Measurements from ENCODE around the gene GLIPR1L2. TPM values are rescaled to one million over a fixed set of nuclear protein-coding genes. Genes with fewer than 3 reads are reported as not detected.

Gene GLIPR1L2
- total and polyA plus RNA-seq, 10 of the 15 experiments (the other 5 are each of a cell fraction or from before 2014, with no cell fraction given) = 0.04 to 0.39 (median 0.09) TPM; not detected in 3

DNA sequence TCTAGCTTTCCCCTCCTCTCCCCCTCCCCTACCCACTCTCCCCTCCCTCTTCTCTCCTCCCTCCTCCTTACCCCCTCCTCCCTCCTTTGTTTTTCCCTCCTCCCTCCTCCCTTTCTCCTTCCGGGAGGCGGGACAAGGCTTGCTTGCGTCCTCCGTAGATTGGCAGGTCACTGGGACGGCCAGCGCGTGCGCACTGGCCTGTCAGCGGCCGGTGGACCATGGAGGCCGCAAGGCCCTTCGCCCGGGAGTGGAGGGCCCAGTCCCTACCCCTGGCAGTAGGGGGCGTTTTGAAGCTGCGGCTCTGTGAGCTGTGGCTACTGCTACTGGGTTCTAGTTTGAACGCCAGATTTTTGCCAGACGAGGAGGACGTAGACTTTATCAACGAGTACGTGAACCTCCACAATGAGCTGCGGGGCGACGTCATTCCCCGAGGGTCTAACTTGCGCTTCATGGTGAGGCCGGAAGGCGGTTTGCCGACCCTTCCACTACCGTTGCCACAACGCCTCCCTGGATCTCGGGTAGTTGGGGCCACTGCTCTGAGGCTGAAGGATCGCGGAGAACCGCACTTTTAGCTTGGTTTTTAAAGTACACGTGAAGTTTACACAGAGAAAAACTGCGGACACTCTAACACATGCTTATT is at the start of gene GLIPR1L2 (continued):
- TF ChIP-seq, protein P1, sequence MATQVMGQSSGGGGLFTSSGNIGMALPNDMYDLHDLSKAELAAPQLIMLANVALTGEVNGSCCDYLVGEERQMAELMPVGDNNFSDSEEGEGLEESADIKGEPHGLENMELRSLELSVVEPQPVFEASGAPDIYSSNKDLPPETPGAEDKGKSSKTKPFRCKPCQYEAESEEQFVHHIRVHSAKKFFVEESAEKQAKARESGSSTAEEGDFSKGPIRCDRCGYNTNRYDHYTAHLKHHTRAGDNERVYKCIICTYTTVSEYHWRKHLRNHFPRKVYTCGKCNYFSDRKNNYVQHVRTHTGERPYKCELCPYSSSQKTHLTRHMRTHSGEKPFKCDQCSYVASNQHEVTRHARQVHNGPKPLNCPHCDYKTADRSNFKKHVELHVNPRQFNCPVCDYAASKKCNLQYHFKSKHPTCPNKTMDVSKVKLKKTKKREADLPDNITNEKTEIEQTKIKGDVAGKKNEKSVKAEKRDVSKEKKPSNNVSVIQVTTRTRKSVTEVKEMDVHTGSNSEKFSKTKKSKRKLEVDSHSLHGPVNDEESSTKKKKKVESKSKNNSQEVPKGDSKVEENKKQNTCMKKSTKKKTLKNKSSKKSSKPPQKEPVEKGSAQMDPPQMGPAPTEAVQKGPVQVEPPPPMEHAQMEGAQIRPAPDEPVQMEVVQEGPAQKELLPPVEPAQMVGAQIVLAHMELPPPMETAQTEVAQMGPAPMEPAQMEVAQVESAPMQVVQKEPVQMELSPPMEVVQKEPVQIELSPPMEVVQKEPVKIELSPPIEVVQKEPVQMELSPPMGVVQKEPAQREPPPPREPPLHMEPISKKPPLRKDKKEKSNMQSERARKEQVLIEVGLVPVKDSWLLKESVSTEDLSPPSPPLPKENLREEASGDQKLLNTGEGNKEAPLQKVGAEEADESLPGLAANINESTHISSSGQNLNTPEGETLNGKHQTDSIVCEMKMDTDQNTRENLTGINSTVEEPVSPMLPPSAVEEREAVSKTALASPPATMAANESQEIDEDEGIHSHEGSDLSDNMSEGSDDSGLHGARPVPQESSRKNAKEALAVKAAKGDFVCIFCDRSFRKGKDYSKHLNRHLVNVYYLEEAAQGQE (IDR thresholded peaks at IDR 0.05; ENCODE audit: low read depth, low read length) = no peak
- TF ChIP-seq CHD2 (IDR thresholded peaks at IDR 0.05; ENCODE audit: borderline replicate concordance, low read depth, low read length) (0 out of 2 replicates have a peak, but pooled peaks have one; percentile 24), SP1 (IDR thresholded peaks at IDR 0.05; ENCODE audit: low read depth, low read length) (peak; percentile 3), ZNF217 (IDR thresholded peaks at IDR 0.05) (peak; percentile 26; the same call in 1 of the 2 replicates), RAD21 (IDR thresholded peaks at IDR 0.05; ENCODE audit: insufficient read depth, low read depth, low read length) (peak; percentile 57), NFXL1 (IDR thresholded peaks at IDR 0.05; ENCODE audit: borderline replicate concordance) (peak; percentile 96), JUNB (IDR thresholded peaks at IDR 0.05) (no peak), SMARCA5 (IDR thresholded peaks at IDR 0.05) (peak; percentile 83), HCFC1 (IDR thresholded peaks at IDR 0.05; ENCODE audit: low read length) (0 out of 2 replicates have a peak, but pooled peaks have one; percentile 26), MXI1 (IDR thresholded peaks at IDR 0.05; ENCODE audit: low read depth, low read length) (peak; percentile 63), RB1 (IDR thresholded peaks at IDR 0.05; ENCODE audit: borderline replicate concordance) (no peak), POLR2A (IDR thresholded peaks at IDR 0.05; ENCODE audit: low read depth, low read length) (peak; percentile 76), ZZZ3 (IDR thresholded peaks at IDR 0.05; ENCODE audit: control insufficient read depth, insufficient read length, low read depth) (no peak), DPF2 (IDR thresholded peaks at IDR 0.05) (peak; percentile 48; the same call in 1 of the 2 replicates), MTA2 (IDR thresholded peaks at IDR 0.05; ENCODE audit: low read depth) (0 out of 2 replicates have a peak, but pooled peaks have one; percentile 38), RFX5 (IDR thresholded peaks at IDR 0.05; ENCODE audit: low read depth, low read length) (0 out of 2 replicates have a peak, but pooled peaks have one; percentile 51), NFYB (IDR thresholded peaks at IDR 0.05; ENCODE audit: insufficient read depth, low read depth, low read length) (0 out of 2 replicates have a peak, but pooled peaks have one; percentile 15), BCL11A (IDR thresholded peaks at IDR 0.05; ENCODE audit: low read depth, low read length) (0 out of 2 replicates have a peak, but pooled peaks have one; percentile 3), TBL1XR1 (IDR thresholded peaks at IDR 0.05; ENCODE audit: low read depth, low read length) (0 out of 2 replicates have a peak, but pooled peaks have one; percentile 54), SUZ12 (IDR thresholded peaks at IDR 0.05; ENCODE audit: unreplicated experiment) (no peak)
- TF ChIP-seq, protein P2, sequence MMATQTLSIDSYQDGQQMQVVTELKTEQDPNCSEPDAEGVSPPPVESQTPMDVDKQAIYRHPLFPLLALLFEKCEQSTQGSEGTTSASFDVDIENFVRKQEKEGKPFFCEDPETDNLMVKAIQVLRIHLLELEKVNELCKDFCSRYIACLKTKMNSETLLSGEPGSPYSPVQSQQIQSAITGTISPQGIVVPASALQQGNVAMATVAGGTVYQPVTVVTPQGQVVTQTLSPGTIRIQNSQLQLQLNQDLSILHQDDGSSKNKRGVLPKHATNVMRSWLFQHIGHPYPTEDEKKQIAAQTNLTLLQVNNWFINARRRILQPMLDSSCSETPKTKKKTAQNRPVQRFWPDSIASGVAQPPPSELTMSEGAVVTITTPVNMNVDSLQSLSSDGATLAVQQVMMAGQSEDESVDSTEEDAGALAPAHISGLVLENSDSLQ (IDR thresholded peaks at IDR 0.05) = peak; percentile 97
- TF ChIP-seq, protein P3, sequence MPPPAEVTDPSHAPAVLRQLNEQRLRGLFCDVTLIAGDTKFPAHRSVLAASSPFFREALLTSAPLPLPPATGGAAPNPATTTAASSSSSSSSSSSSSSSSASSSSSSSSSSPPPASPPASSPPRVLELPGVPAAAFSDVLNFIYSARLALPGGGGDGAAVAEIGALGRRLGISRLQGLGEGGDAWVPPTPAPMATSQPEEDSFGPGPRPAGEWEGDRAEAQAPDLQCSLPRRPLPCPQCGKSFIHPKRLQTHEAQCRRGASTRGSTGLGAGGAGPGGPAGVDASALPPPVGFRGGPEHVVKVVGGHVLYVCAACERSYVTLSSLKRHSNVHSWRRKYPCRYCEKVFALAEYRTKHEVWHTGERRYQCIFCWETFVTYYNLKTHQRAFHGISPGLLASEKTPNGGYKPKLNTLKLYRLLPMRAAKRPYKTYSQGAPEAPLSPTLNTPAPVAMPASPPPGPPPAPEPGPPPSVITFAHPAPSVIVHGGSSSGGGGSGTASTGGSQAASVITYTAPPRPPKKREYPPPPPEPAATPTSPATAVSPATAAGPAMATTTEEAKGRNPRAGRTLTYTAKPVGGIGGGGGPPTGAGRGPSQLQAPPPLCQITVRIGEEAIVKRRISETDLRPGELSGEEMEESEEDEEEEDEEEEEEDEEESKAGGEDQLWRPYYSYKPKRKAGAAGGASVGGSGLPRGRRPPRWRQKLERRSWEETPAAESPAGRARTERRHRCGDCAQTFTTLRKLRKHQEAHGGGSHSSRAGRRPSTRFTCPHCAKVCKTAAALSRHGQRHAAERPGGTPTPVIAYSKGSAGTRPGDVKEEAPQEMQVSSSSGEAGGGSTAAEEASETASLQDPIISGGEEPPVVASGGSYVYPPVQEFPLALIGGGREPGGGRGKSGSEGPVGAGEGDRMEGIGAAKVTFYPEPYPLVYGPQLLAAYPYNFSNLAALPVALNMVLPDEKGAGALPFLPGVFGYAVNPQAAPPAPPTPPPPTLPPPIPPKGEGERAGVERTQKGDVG (CRISPR knock-in tag; IDR thresholded peaks at IDR 0.05) = no peak
- TF ChIP-seq, protein P4, sequence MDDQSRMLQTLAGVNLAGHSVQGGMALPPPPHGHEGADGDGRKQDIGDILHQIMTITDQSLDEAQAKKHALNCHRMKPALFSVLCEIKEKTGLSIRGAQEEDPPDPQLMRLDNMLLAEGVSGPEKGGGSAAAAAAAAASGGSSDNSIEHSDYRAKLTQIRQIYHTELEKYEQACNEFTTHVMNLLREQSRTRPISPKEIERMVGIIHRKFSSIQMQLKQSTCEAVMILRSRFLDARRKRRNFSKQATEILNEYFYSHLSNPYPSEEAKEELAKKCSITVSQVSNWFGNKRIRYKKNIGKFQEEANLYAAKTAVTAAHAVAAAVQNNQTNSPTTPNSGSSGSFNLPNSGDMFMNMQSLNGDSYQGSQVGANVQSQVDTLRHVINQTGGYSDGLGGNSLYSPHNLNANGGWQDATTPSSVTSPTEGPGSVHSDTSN (IDR thresholded peaks at IDR 0.05; ENCODE audit: insufficient replicate concordance, low read depth, low read length) = peak; percentile 92

All from GM12878 (cell line).